Right cardiac atrium (tissue), 5 donors: Measurements from ENCODE around the gene SPEN. TPM values are rescaled to one million over a fixed set of nuclear protein-coding genes. Genes with fewer than 3 reads are reported as not detected.

Source experiments
- ATAC-seq, 2 donors: fragments of 200-7000 bp; cut with Tn5 transposase; one replicate each; pipeline versions ENCODE4 v1.8.0 to v1.9.1; 2020; ENCODE audit warnings: moderate library complexity in 2 of 2, mild to moderate bottlenecking in 1 of 2
- DNase-seq, 3 donors: peaks; one replicate each; pipeline ENCODE4 v3.0.0-alpha.2; 2020
- H3K27ac ChIP-seq: one replicate; pipeline ENCODE4 v1.5.1; 2013; ENCODE audit warnings: mild to moderate bottlenecking, low read length, control low read depth, moderate library complexity
- H3K27me3 ChIP-seq: one replicate; pipeline ENCODE4 v1.6.1; 2013; ENCODE audit not compliant: control insufficient read depth, insufficient read depth
- H3K4me1 ChIP-seq: one replicate; pipeline ENCODE4 v1.6.1; 2013; ENCODE audit warnings: low read length; ENCODE audit not compliant: control insufficient read depth, insufficient read depth
- H3K4me3 ChIP-seq: one replicate; pipeline ENCODE4 v1.5.1; 2013; ENCODE audit warnings: low read length, control low read depth
- H3K9me3 ChIP-seq: one replicate; pipeline ENCODE4 v1.6.1; 2013; ENCODE audit warnings: low read length; ENCODE audit not compliant: control insufficient read depth
- WGBS: extraction: QIAGEN DNeasy Blood & Tissue Kit; methylation state at CpG from one replicate; pipeline ENCODE4 v1.1.7; 2013; 5-methylcytosine and 5-hydroxymethylcytosine counted together
- intact Hi-C, 4 donors: fragments of 100-400 bp; cut with DNase I; formaldehyde crosslinking; loops; one replicate each; pipeline versions ENCODE4 v1.11.0 to v1.14.0; 2022 to 2023
- polyA plus RNA-seq: library from polyadenylated mRNA; stranded (reverse); fragments of 200-250 nt; gene quantifications from one replicate; pipeline ENCODE4 v1.2.3, GENCODE V29; 2013
- total RNA-seq, 4 donors: library from RNA; stranded (reverse); fragmentation: NEBNext Ultra II Directional; extraction: Animal tissue kit (Norgen Biotek cat#: 25700); gene quantifications; one replicate each; pipeline ENCODE4 v1.2.1, GENCODE V29; 2021
- donor health status: healthy with polysubstance abuse.
- donor health status: DM: no; HTN: yes; CAD: no.
- donor health status: DM: no; HTN: no; CAD: no.
- donor health status: DM: no; HTN: yes; CAD: no; lungs with severe emphysema.
- donor health status: DM: yes; HTN: yes; CAD: no.

The SPEN gene
- total and polyA plus RNA-seq, 5 donors, result 15.2 to 34.2 (median 31.5) TPM

GRCh38 chr1:15959424-15959823 is 111.9 kb downstream of the SPEN start:
- intact Hi-C loops, result no loop called here
- Histone ChIP-seq H3K4me3 (no peak overlapping the region), H3K4me1 (peaks cover 2% of the 10 kb centered on the region), H3K27ac (no peak overlapping the region), H3K27me3 (no peaks in the 10 kb centered on the region), H3K9me3 (no peaks in the 10 kb centered on the region)
- no peak for ATAC-seq
- DNase-seq, result no peak

- Histone ChIP-seq H3K9me3 (no peaks in the 10 kb centered on the region), H3K27me3 (no peaks in the 10 kb centered on the region), H3K4me3 (no peak overlapping the region), H3K4me1 (peaks cover 2% of the 10 kb centered on the region), H3K27ac (no peak overlapping the region)
- WGBS, result 82% methylated on average over 8 of the region's 8 CpGs
- intact Hi-C loops, result no loop called here
- ATAC-seq, result no peak
- no peak for DNase-seq
Observed at GRCh38 chr1:15959827-15960446, 112.4 kb downstream of the SPEN start.

GRCh38 chr1:15960808-15961207 is 113.3 kb downstream of the SPEN start:
- no peak overlapping the region for H3K4me3 ChIP-seq
- no peaks in the 10 kb centered on the region for H3K9me3 ChIP-seq
- WGBS, result 97% methylated on average over 5 of the region's 5 CpGs
- DNase-seq (no peak), ATAC-seq (no peak)
- intact Hi-C loops, result no loop called here
- no peaks in the 10 kb centered on the region for H3K27me3 ChIP-seq
- H3K4me1 ChIP-seq, result peaks cover 2% of the 10 kb centered on the region
- H3K27ac ChIP-seq, result no peak overlapping the region

- no peak for ATAC-seq
- no peaks in the 10 kb centered on the region for H3K27me3 ChIP-seq
- DNase-seq, result no peak
- H3K27ac ChIP-seq, result no peak overlapping the region
- H3K4me3 ChIP-seq, result no peak overlapping the region
- WGBS, result 86% methylated on average over 11 of the region's 11 CpGs
- H3K9me3 ChIP-seq, result no peaks in the 10 kb centered on the region
- intact Hi-C loops, result no loop called here
- peaks cover 8% of the 10 kb centered on the region for H3K4me1 ChIP-seq
Observed at GRCh38 chr1:15961492-15961891, 114.0 kb downstream of the SPEN start.

- no peak overlapping the region for H3K27ac ChIP-seq
- no peaks in the 10 kb centered on the region for H3K9me3 ChIP-seq
- WGBS, result 82% methylated on average over 6 of the region's 6 CpGs
- intact Hi-C loops, result no loop called here
- no peaks in the 10 kb centered on the region for H3K27me3 ChIP-seq
- ATAC-seq (no peak), DNase-seq (no peak)
- H3K4me1 ChIP-seq, result peaks cover 8% of the 10 kb centered on the region
- H3K4me3 ChIP-seq, result no peak overlapping the region
Observed at GRCh38 chr1:15962176-15962575, 114.7 kb downstream of the SPEN start.

- Histone ChIP-seq H3K27me3 (no peaks in the 10 kb centered on the region), H3K4me1 (peaks cover 8% of the 10 kb centered on the region), H3K4me3 (no peak overlapping the region), H3K9me3 (no peaks in the 10 kb centered on the region), H3K27ac (no peak overlapping the region)
- ATAC-seq (no peak), DNase-seq (no peak)
- intact Hi-C loops, result no loop called here
- WGBS, result 87% methylated on average over 8 of the region's 8 CpGs
Observed at GRCh38 chr1:15962671-15963362, 115.3 kb downstream of the SPEN start.

- ATAC-seq, result no peak
- Histone ChIP-seq H3K27me3 (no peaks in the 10 kb centered on the region), H3K4me3 (no peak overlapping the region), H3K4me1 (peaks cover 6% of the 10 kb centered on the region), H3K9me3 (no peaks in the 10 kb centered on the region), H3K27ac (no peak overlapping the region)
- no peak for DNase-seq
- intact Hi-C loops, result no loop called here
Observed at GRCh38 chr1:15963363-15963967, 116.0 kb downstream of the SPEN start.

GRCh38 chr1:15963968-15964648 is 116.6 kb downstream of the SPEN start:
- no peak overlapping the region for H3K4me3 ChIP-seq
- no peak overlapping the region for H3K27ac ChIP-seq
- no peaks in the 10 kb centered on the region for H3K27me3 ChIP-seq
- intact Hi-C loops, result no loop called here
- 76% methylated on average over 10 of the region's 10 CpGs for WGBS
- H3K4me1 ChIP-seq, result peaks cover 5% of the 10 kb centered on the region
- H3K9me3 ChIP-seq, result no peaks in the 10 kb centered on the region
- ATAC-seq, result no peak
- peak in 1 of 3 donors; percentile 61 for DNase-seq

- intact Hi-C loops, result no loop called here
- Histone ChIP-seq H3K4me1 (peaks cover 5% of the 10 kb centered on the region), H3K4me3 (no peak overlapping the region), H3K9me3 (no peaks in the 10 kb centered on the region), H3K27me3 (no peaks in the 10 kb centered on the region), H3K27ac (no peak overlapping the region)
- whole genome bisulfite sequencing, result 46% methylated on average over 7 of the region's 7 CpGs
- ATAC-seq (peak; percentile 63 to 73), DNase-seq (peak in 2 of 3 donors; percentile 73 to 78)
Observed at GRCh38 chr1:15965228-15965767, 117.8 kb downstream of the SPEN start.

GRCh38 chr1:15966081-15966955 is 118.8 kb downstream of the SPEN start:
- H3K4me1 ChIP-seq, result peaks cover 5% of the 10 kb centered on the region
- WGBS, result 53% methylated on average over 18 of the region's 18 CpGs
- peak overlapping the region; percentile 20 for H3K27ac ChIP-seq
- H3K9me3 ChIP-seq, result no peaks in the 10 kb centered on the region
- intact Hi-C loops, result no loop called here
- H3K27me3 ChIP-seq, result no peaks in the 10 kb centered on the region
- ATAC-seq (peak; percentile 47 to 80), DNase-seq (peak in 2 of 3 donors; percentile 58 to 74)
- no peak overlapping the region for H3K4me3 ChIP-seq
